B cell (primary cell): ENCODE data around the gene COL21A1. TPM values are rescaled to one million over a fixed set of nuclear protein-coding genes. Genes with fewer than 3 reads are reported as not detected.

ENCODE experiments used
- ATAC-seq: fragments of 200-7000 bp; cut with Tn5 transposase; one replicate; pipeline ENCODE4 v1.10.0; 2021; ENCODE audit warnings: low read depth, mild to moderate bottlenecking, moderate number of reproducible peaks, moderate library complexity
- CTCF ChIA-PET: fragments of 350-600 bp; sonication (Branson Sonifier 250); formaldehyde crosslinking; loops from one replicate; lab custom pipeline; 2021; ENCODE audit warnings: antibody characterized with exemption, inconsistent platforms; lab: Charles Lee
- POLR2A ChIA-PET: fragments of 350-600 bp; sonication (Branson Sonifier 250); formaldehyde crosslinking; loops from one replicate; lab custom pipeline; 2021; ENCODE audit warnings: antibody characterized with exemption; lab: Charles Lee
- DNase-seq: peaks from one replicate; pipeline ENCODE4 v3.0.0; 2013
- H2AFZ ChIP-seq: 2 replicates; pipeline ENCODE4 v1.6.1; 2012; ENCODE audit warnings: mild to moderate bottlenecking, low read depth, low read length; ENCODE audit not compliant: insufficient read depth, poor library complexity, severe bottlenecking
- H3K27ac ChIP-seq, 2 donors: 1 replicate in 1 of 2; 2 replicates in 1 of 2; pipeline ENCODE4 v1.5.1; 2012 to 2013; ENCODE audit warnings: low read length in 2 of 2, mild to moderate bottlenecking in 2 of 2, moderate library complexity in 1 of 2
- H3K27me3 ChIP-seq, 4 experiments: fragments of 200-600 bp in 1 of 4; sonication (generic) in 1 of 4; replicated peaks in 1 of 4; 1 replicate in 2 of 4; 2 replicates in 2 of 4; pipeline versions ENCODE4 v1.6.1 to v1.7.0; 2013 to 2016; ENCODE audit warnings: low read length in 3 of 4, mild to moderate bottlenecking in 2 of 4, mixed read lengths in 1 of 4, moderate library complexity in 1 of 4; ENCODE audit not compliant: insufficient read depth in 4 of 4, control insufficient read depth in 3 of 4; ENCODE audit errors: control extremely low read depth in 1 of 4
- H3K36me3 ChIP-seq, 2 experiments: replicated peaks in 1 of 2; 1 replicate in 1 of 2; 2 replicates in 1 of 2; pipeline versions ENCODE4 v1.6.1 to v1.7.1; 2013; ENCODE audit warnings: low read length in 1 of 2; ENCODE audit not compliant: insufficient read depth in 2 of 2, control insufficient read depth in 1 of 2; ENCODE audit errors: control extremely low read depth in 1 of 2, extremely low read depth in 1 of 2
- H3K4me1 ChIP-seq, 2 donors: fragments of 200-600 bp in 1 of 2; sonication (generic) in 1 of 2; 1 replicate in 1 of 2; 2 replicates in 1 of 2; pipeline versions ENCODE4 v1.5.1 to v1.6.1; 2013 to 2017; ENCODE audit warnings: low read length in 2 of 2; ENCODE audit not compliant: control insufficient read depth in 2 of 2, insufficient read depth in 2 of 2
- H3K4me2 ChIP-seq: replicated peaks from 2 replicates; pipeline ENCODE3; 2012; ENCODE audit warnings: mild to moderate bottlenecking, low read depth, low read length; ENCODE audit not compliant: poor library complexity, severe bottlenecking
- H3K4me3 ChIP-seq, 5 experiments: fragments of 200-600 bp in 1 of 5; sonication (generic) in 1 of 5; 1 replicate in 3 of 5; 2 replicates in 2 of 5; pipeline versions ENCODE4 v1.5.1 to v1.7.0; 2011 to 2016; ENCODE audit warnings: low read length in 4 of 5, mild to moderate bottlenecking in 4 of 5, low read depth in 2 of 5, control low read depth in 1 of 5, moderate library complexity in 1 of 5; ENCODE audit not compliant: insufficient read depth in 1 of 5; ENCODE audit errors: control extremely low read depth in 1 of 5, extremely low read depth in 1 of 5
- H3K79me2 ChIP-seq: fragments of 200-600 bp; sonication (generic); one replicate; pipeline ENCODE4 v1.6.0; 2016; ENCODE audit warnings: low read length; ENCODE audit not compliant: control insufficient read depth, insufficient read depth
- H3K9ac ChIP-seq: fragments of 200-600 bp; sonication (generic); 2 replicates; pipeline ENCODE4 v1.6.1; 2017; ENCODE audit warnings: mild to moderate bottlenecking, low read length, moderate library complexity
- H3K9me3 ChIP-seq, 3 donors: one replicate each; pipeline versions ENCODE4 v1.6.1 to v1.7.1; 2013; ENCODE audit warnings: low read length in 2 of 3; ENCODE audit not compliant: control insufficient read depth in 2 of 3, insufficient read depth in 1 of 3; ENCODE audit errors: control extremely low read depth in 1 of 3
- H4K20me1 ChIP-seq: 2 replicates; pipeline ENCODE4 v1.6.0; 2012; ENCODE audit warnings: mild to moderate bottlenecking, low read length; ENCODE audit not compliant: insufficient read depth, control insufficient read depth, poor library complexity, severe bottlenecking
- H3K27ac Mint-ChIP-seq: one replicate; pipeline ENCODE4 v1.8.0; 2021; ENCODE audit warnings: mixed read lengths
- H3K27me3 Mint-ChIP-seq: one replicate; pipeline ENCODE4 v1.8.0; 2021; ENCODE audit warnings: mixed read lengths
- H3K4me1 Mint-ChIP-seq: one replicate; pipeline ENCODE4 v1.8.0; 2021; ENCODE audit warnings: mixed read lengths
- H3K4me3 Mint-ChIP-seq: one replicate; pipeline ENCODE4 v1.8.0; 2021; ENCODE audit warnings: mixed read lengths
- H3K9me3 Mint-ChIP-seq: one replicate; pipeline ENCODE4 v1.8.0; 2022; ENCODE audit warnings: mixed read lengths; ENCODE audit not compliant: insufficient read depth
- EZH2 ChIP-seq: IDR thresholded peaks from 2 replicates; pipeline ENCODE4 v1.6.1; 2012; ENCODE audit warnings: borderline replicate concordance, low read depth, mild to moderate bottlenecking, moderate library complexity, low read length; ENCODE audit not compliant: insufficient read depth, poor library complexity, severe bottlenecking
- WGBS: methylation state at CpG from one replicate; pipeline ENCODE4 v1.1.5; 2013; ENCODE audit warnings: missing lambda C conversion rate; ENCODE audit not compliant: insufficient coverage; 5-methylcytosine and 5-hydroxymethylcytosine counted together
- intact Hi-C: fragments of 100-400 bp; cut with micrococcal nuclease; formaldehyde crosslinking; loops from one replicate; pipeline ENCODE4 v1.10.0; 2022
- polyA plus RNA-seq: library from polyadenylated mRNA; depleted of rRNA; stranded (reverse); fragments of >200 nt; gene quantifications from 2 replicates; pipeline ENCODE4 v1.2.3, GENCODE V29; 2012
- total RNA-seq, 2 donors: library from RNA; stranded (reverse); fragments of 120-200 nt in 1 of 2; gene quantifications; 1 replicate in 1 of 2; 2 replicates in 1 of 2; pipeline versions ENCODE4 v1.2.3 to v1.2.4, GENCODE V29; 2013 to 2022
- TF ChIP-seq, protein P1 (sequence below): fragments of 200-600 bp; IDR thresholded peaks from one replicate; pipeline ENCODE4 v1.8.0; 2022; ENCODE audit warnings: antibody characterized with exemption, mild to moderate bottlenecking

The COL21A1 gene
- total and polyA plus RNA-seq, 2 donors (not counting 1 experiment from before 2014, with no cell fraction given) = not detected

DNA sequence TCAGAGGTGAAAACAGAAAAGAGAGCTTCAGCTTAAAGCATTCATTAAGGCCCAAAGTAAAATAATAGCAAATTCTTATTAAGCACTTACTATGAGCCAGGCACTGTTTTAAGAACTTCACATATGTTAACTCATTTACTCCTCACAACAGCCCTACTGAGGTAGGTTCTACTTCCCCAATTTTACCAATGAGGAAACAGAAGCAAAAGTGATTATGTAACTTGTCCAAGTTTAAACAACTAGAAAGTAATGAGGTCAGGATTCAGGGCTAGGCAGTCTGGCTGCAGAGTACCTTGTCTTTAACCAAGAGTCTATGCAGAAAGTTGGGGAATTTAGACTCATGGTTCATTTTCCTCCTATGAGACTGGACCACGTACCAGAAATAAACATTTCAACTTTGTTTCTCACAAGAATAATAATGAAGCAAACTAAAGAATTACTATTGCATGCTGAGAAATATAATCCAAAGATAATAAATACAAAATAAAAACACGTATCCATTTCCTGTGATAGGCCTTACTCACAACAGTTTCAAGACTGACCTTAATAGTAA, 3.8 kb downstream of the COL21A1 start:
- H3K4me1 ChIP-seq = no peaks in the 10 kb centered on the region
- no peaks in the 10 kb centered on the region for H3K79me2 ChIP-seq
- no peak overlapping the region for H3K27ac Mint-ChIP-seq
- no peak overlapping the region for H3K4me3 Mint-ChIP-seq
- H2AFZ ChIP-seq = no peak overlapping the region
- intact Hi-C loops = no loop called here
- no peaks in the 10 kb centered on the region for H3K36me3 ChIP-seq
- no peaks in the 10 kb centered on the region for H3K9me3 Mint-ChIP-seq
- peaks cover 0 to 14% (median 0%) of the 10 kb centered on the region in 3 donors for H3K9me3 ChIP-seq
- TF ChIP-seq, protein P1, sequence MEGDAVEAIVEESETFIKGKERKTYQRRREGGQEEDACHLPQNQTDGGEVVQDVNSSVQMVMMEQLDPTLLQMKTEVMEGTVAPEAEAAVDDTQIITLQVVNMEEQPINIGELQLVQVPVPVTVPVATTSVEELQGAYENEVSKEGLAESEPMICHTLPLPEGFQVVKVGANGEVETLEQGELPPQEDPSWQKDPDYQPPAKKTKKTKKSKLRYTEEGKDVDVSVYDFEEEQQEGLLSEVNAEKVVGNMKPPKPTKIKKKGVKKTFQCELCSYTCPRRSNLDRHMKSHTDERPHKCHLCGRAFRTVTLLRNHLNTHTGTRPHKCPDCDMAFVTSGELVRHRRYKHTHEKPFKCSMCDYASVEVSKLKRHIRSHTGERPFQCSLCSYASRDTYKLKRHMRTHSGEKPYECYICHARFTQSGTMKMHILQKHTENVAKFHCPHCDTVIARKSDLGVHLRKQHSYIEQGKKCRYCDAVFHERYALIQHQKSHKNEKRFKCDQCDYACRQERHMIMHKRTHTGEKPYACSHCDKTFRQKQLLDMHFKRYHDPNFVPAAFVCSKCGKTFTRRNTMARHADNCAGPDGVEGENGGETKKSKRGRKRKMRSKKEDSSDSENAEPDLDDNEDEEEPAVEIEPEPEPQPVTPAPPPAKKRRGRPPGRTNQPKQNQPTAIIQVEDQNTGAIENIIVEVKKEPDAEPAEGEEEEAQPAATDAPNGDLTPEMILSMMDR = no peak
- no peak for TF ChIP-seq EZH2
- H3K27me3 ChIP-seq = no peaks in the 10 kb centered on the region
- DNase-seq = no peak
- ATAC-seq = no peak
- ChIA-PET CTCF (no interaction called here), POLR2A (no interaction called here)
- WGBS = 83% methylated on average over 1 of the region's 2 CpGs
- H4K20me1 ChIP-seq = no peaks in the 10 kb centered on the region
- no peak overlapping the region for H3K9ac ChIP-seq
- no peak overlapping the region for H3K27ac ChIP-seq
- no peak overlapping the region for H3K4me3 ChIP-seq
- H3K4me1 Mint-ChIP-seq = no peaks in the 10 kb centered on the region
- H3K27me3 Mint-ChIP-seq = peaks cover 3% of the 10 kb centered on the region
- no peak overlapping the region for H3K4me2 ChIP-seq

DNA sequence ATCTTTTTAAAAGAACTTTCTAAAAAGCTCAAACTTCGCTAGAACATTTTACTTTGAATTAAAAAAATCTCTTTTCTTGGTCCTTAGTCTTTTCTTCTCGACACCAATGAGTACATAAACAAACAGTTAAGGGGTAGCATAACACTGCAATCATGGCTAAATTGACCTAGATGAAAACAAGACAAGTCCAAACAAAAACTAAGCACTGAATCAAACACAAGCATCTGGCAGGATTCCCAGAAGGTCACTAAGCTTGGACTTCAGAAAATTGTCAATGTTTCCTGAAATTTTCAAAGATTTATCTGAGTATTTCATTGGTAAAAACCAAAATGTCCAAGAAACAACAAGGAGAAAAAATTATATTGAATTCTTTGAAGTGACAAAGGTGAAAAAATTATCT, 5.0 kb downstream of the COL21A1 start:
- Histone ChIP-seq H3K9ac (no peak overlapping the region), H3K9me3 (peaks cover 0 to 9% (median 0%) of the 10 kb centered on the region in 3 donors), H3K4me2 (no peak overlapping the region), H3K27me3 (no peaks in the 10 kb centered on the region), H2AFZ (no peak overlapping the region), H3K4me1 (no peaks in the 10 kb centered on the region), H3K4me3 (no peak overlapping the region), H3K79me2 (no peaks in the 10 kb centered on the region), H3K36me3 (no peaks in the 10 kb centered on the region), H3K27ac (no peak overlapping the region), H4K20me1 (no peaks in the 10 kb centered on the region)
- Mint-ChIP-seq H3K27ac (no peak overlapping the region), H3K4me1 (no peaks in the 10 kb centered on the region), H3K4me3 (no peak overlapping the region), H3K9me3 (no peaks in the 10 kb centered on the region), H3K27me3 (no peaks in the 10 kb centered on the region)
- no CpG with 5 or more reads among the region's 2 CpGs for WGBS
- POLR2A ChIA-PET = no interaction called here
- TF ChIP-seq, protein P1 = no peak
- no peak for TF ChIP-seq EZH2
- intact Hi-C loops = no loop called here
- DNase-seq (no peak), ATAC-seq (no peak)
- CTCF ChIA-PET = no interaction called here
